RPMI7951 (cell line): ENCODE measurements around the gene SPX. TPM values are rescaled to one million over a fixed set of nuclear protein-coding genes. Genes with fewer than 3 reads are reported as not detected.

Experiments used
- DNase-seq: peaks from one replicate; pipeline ENCODE4 v3.0.0-alpha.2; 2012; ENCODE audit warnings: low read depth
- total RNA-seq: library from RNA; depleted of rRNA; stranded (reverse); fragments of >200 nt; shearing (Covaris generic); gene quantifications from 2 replicates; pipeline ENCODE4 v1.2.3, GENCODE V29; 2014

SPX gene
- total RNA-seq, 1 experiment from 2014 or later, result 0.60 TPM

GRCh38 chr12:21538061-21538653, 12.1 kb downstream of the SPX start:
- no peak for DNase-seq

- no peak for DNase-seq
Measured at GRCh38 chr12:21539797-21540196, 13.7 kb downstream of the SPX start.

GRCh38 chr12:21541773-21542172, 15.7 kb downstream of the SPX start:
- DNase-seq, result no peak

- DNase-seq, result no peak
Measured at GRCh38 chr12:21542403-21542802, 16.3 kb downstream of the SPX start.

- no peak for DNase-seq
Measured at GRCh38 chr12:21543151-21543550, 17.1 kb downstream of the SPX start.

- no peak for DNase-seq
Measured at GRCh38 chr12:21545557-21545956, 19.5 kb downstream of the SPX start.

GRCh38 chr12:21546716-21547115, 20.6 kb downstream of the SPX start:
- DNase-seq, result no peak

GRCh38 chr12:21547437-21547836, 21.3 kb downstream of the SPX start:
- DNase-seq, result no peak

- no peak for DNase-seq
Measured at GRCh38 chr12:21551841-21552465, 25.9 kb downstream of the SPX start.

GRCh38 chr12:21552635-21553328, 26.7 kb downstream of the SPX start:
- no peak for DNase-seq

- no peak for DNase-seq
Measured at GRCh38 chr12:21553329-21553675, 27.2 kb downstream of the SPX start.

- no peak for DNase-seq
Measured at GRCh38 chr12:21558100-21558679, 32.1 kb downstream of the SPX start.

- DNase-seq, result no peak
Measured at GRCh38 chr12:21559855-21560569, 33.9 kb downstream of the SPX start.

- DNase-seq, result no peak
Measured at GRCh38 chr12:21561158-21561557, 35.1 kb downstream of the SPX start.

GRCh38 chr12:21562859-21563258, 36.8 kb downstream of the SPX start:
- no peak for DNase-seq

GRCh38 chr12:21566223-21566906, 40.3 kb downstream of the SPX start:
- DNase-seq, result no peak

- no peak for DNase-seq
Measured at GRCh38 chr12:21566907-21567394, 40.9 kb downstream of the SPX start.

GRCh38 chr12:21568115-21568514, 42.0 kb downstream of the SPX start:
- no peak for DNase-seq

- DNase-seq, result no peak
Measured at GRCh38 chr12:21571046-21571445, 45.0 kb downstream of the SPX start.

- DNase-seq, result no peak
Measured at GRCh38 chr12:21573733-21574358, 47.8 kb downstream of the SPX start.

- no peak for DNase-seq
Measured at GRCh38 chr12:21576431-21576830, 50.3 kb downstream of the SPX start.
